Anterior cingulate cortex (tissue), 58 donors: Measurements from ENCODE around the gene CEP85L.

Experiments used
- DNase-seq, 58 donors: peaks; one replicate each; lab custom pipeline; 2025; lab: John Stamatoyannopoulos, UW

Gene CEP85L

DNA sequence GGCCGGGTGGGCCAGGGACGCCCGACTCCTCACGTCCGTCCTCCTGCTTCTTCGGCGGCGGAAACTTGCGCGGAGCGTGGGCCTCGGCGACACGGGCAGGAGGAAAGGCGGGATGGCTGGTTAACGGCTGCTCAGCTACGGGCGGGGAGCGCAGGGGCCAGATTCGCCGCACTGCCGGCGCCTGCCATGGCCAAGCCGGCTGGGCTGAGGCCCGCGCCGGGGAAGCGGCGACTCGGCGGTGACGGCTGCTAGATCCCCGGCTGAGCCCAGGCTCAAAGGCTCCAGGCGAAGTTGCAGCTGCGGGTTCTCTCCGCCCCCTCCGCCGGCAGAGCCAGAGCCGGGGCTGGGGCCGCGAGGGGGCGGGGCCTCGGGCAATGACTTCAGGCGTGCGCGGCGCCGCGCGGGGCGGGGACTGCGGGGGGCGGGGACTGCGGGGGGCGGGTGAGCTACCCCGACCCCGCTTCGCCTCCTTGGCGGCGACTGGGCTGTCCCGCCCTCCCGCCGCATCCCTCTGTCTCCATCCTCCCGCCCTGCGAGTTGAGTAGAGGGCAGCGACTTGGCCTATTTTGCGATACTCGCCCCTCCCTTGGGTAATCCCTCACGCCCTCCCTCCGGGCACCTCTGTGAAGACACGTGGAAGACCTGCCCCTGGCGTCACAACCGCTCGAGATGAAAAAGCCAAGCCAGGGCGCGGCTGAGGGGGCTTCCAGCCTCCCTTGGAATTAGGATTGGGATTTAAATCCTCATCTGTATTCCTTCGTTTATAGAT, at the start of gene CEP85L:
Gene CEP85L, minus strand, starts transcription at position 310 of the 769 bp plus-strand sequence. CDS start 322 bp downstream, outside the sequence.
- DNase-seq, result peak; percentile 48 to 94 (median 88)

DNA sequence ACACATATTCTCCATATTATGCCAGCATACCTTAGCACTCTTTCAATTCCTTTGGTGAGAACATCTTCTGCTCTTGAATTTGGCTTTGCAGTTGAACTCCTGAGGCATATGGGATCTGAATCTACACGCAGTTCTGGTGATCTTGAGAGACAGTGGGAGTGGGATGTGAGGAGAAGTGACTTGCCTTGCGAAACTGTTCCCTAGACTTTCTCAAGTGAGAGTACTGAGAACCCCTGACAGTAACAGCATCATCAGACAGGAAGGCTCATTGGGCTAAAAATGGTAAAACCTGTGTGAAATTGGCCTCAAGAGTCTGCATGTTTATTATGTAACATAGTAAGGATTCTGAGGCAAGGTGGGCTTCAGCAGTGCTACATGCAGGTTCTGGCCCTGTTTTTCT, 49.1 kb upstream of the CEP85L start:
- no peak for DNase-seq

DNA sequence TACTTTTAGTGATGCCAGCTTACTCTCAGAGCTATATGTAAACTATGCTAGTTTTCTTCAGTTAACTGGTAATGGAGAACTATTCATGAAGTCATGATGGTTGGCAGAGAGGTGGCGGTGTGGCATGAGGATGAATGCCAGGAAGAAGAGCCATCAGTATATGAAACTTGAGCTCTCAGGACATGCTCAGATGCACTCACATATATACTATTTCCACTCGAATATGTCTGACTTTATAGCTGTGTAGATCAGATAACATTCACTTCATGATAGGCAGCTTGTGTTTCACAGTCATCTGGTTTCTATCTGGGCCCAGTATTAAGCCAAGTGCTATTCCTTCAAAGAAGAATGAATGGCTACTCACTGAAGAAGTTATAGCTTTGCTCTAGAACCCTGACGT, 46.2 kb upstream of the CEP85L start:
- no peak for DNase-seq

DNA sequence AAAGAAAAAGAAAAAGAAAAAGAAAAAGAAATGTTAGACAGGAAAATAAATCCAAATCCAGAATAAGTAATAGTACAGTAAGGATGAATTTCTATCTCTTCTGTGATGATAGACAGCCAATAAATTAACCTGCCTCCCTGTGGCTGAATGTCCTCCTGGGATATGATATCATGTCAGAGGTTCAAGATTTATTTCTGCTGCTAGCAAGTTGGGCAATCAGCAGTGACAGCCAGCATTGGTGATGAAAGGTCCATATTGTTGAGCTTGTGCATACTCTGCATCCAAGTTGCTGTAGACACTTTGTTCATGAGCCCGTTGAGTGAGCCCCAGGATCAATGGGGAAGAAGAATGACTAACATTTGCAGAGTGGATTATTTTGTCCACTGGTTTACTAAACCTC, 44.9 kb upstream of the CEP85L start:
- no peak for DNase-seq

- no peak for DNase-seq
Measured at GRCh38 chr6:118693562-118693961, 42.2 kb upstream of the CEP85L start.

GRCh38 chr6:118685823-118686449, 34.5 kb upstream of the CEP85L start:
- no peak for DNase-seq

DNA sequence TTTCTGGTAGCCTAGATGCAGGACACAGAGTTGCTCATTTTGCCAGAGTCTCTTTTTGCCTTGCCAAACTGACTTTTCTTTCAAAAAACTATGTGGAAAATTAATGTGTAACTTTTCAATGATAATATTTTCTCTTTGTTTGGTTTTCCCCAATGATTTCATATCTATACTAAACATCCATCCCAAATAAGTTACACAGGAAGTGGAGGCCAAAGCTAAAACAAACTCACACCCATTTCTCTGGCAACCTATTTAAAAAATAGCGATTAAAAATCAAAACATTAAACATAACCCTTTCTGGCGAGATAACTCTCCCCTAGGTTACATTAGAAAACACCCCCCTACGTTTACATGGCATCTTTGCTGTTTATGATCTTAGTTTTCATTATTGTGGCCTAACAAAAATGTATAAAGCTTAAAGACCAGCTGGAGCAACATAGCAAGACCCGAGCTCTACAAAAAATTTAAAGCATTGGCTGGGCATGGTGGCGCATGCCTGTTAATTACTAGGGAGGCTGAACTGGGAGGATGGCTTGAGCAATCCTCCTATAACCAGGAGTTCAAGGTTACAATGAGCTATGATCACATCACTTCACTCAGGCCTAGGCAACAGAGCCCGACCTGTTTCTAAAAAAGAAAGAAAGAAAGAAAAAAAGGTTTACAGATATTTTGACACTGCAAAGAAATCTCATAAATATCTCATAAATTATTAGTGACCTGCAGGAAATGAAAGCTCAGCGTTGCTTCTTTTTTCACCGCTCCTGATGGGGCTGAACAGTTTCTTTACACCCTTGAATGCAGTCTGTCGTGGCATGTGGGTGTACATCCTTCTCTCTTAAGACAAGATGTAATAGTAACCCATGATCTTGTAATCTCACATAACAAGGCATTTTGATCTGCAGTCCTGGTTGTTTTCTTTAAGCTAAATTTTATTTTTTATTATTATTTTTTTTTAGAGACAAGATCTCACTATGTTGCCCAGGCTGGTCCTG, 32.8 kb upstream of the CEP85L start:
- no peak for DNase-seq

DNA sequence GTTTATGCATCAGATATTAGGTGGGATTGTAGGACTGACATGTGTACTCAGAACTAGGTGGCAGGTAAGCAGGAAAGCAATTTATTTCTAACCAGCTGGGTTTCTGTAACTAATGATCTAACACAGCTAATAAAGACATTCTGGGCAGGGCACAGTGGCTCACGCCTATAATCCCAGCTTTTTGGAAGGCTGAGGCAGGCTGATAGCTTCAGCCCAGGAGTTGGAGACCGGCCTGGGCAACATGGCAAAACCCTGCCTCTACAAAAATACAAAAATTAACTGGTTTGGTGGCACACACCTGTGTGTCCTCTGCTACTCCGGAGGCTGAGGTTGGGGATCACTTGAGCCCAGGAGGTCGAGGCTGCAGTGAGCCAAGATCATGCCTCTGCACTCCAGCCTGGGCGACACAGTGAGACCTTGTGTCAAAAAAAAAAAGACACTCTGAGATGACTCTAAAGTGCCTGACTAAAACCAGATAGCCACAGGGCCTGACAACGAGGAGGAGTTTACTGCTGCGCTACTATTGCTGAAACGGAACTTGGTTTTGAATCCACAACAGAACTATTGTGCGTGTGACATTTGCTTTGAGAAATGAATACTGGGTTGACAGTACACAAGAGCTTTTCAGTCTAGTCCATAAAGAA, 29.2 kb upstream of the CEP85L start:
- peak in 13 of 58 donors; percentile 2 to 46 (median 16) for DNase-seq

DNA sequence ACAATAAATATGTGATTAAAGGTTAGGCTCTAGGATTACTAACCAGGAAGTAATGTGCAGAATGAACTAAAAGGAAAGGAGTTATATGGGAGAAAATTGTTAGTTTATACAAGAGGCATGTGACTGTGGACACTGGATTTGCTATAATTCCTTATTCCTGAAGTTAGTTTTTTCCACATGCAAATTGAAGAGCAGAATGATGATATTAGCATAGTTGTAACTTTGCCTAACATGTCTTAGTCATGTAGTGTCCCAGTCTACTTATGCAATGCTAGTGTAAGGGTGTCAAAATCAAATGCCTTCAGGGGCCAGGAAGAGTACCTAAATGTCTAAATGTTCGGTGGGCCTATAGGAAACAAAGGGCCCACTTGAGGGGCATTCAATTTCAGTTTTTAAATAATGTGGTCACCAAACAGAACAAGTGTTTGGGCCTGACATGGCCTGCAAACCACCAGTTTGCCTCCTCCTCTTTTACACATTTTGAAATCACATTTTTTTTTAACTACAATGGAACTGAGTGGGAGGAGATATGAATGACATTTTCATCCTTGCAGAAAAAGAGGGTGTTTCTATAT, 28.0 kb upstream of the CEP85L start:
- no peak for DNase-seq

GRCh38 chr6:118678866-118679265, 27.5 kb upstream of the CEP85L start:
- DNase-seq, result no peak

- DNase-seq, result no peak
Measured at GRCh38 chr6:118677193-118677592, 25.8 kb upstream of the CEP85L start.

GRCh38 chr6:118675225-118675624, 23.8 kb upstream of the CEP85L start:
- no peak for DNase-seq

DNA sequence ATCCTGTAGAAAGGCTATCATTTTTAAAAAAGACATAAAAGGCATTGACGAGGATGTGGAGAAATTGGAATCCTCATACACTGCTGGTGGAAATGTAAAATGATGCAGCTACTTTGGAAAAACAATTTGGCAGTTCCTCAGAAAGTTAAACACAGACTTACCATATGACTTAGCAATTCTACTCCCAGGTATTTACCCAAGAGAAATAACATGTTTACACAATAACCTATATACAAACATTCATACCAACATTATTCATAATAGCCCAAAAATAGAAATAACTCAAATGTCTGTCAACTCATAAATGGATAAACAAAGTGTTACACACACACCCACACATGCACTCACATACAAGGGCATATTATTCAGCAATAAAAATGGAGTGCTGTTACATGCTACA, 23.4 kb upstream of the CEP85L start:
- no peak for DNase-seq

- DNase-seq, result no peak
Measured at GRCh38 chr6:118672678-118673077, 21.3 kb upstream of the CEP85L start.

DNA sequence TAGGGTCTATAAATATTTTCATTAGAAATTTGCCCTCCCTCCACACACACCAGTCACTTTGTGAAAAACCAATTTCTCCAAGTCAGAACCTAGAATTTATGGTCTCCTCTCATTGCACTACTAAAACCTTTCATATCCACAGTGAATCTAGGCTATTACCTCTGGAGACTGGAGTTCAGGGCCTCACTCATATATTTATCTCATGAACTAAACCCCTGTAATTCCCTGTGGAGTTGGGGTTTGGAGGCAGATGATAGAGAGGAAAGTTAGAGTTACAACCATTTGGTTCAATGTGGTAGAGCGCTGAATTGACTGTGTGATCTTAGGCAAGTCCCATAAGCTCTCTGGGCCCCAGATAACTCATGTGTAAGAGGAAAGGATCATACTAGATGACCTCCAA, 18.2 kb upstream of the CEP85L start:
- DNase-seq, result no peak

- no peak for DNase-seq
Measured at GRCh38 chr6:118668761-118669385, 17.5 kb upstream of the CEP85L start.

GRCh38 chr6:118667988-118668387, 16.6 kb upstream of the CEP85L start:
- no peak for DNase-seq

DNA sequence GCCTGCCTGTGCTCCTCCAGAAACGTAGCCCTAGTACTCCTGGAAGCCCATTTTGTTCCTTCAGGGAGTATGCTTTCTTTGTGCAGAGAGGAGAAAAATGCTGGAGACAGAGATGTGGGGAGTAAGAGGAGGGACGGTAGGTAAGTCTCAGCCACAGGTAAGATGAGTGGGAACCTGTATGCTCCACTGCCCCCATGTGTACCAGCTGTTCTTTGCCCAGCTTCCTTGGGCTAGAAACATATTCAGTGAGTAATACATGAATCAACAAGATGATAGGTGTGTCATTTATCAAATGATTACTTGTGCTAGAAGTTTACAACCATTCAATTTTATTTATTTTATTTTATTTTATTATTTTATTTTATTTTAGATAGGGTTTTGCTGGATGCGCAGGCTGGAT, 13.6 kb upstream of the CEP85L start:
- DNase-seq, result no peak
